HG03575 (cell line): ENCODE data around the gene TMEM267.
"Not testable (repeated sequence)": the region's sequence is repeated elsewhere in the genome, so short reads cannot be mapped to it uniquely, and the experiment has no call there.

Experiments
- ATAC-seq: cut with Tn5 transposase; IDR thresholded peaks from one replicate; pipeline ENCODE4 v1.9.1; 2021; ENCODE audit not compliant: unreplicated experiment, insufficient number of reproducible peaks, low FRiP score; ENCODE audit errors: extremely low read depth

The TMEM267 gene

GRCh38 chr5:43483298-43484105, at the start of gene TMEM267:
Gene TMEM267 (minus strand): TSS chr5:43483865. CDS start chr5:43453969, 29,896 bp downstream.
- ATAC-seq: peak; percentile 37

- ATAC-seq: no peak
These were observed 47.0 kb upstream of the TMEM267 start for GRCh38 chr5:43530648-43531047.

- ATAC-seq: no peak
These were observed 40.0 kb upstream of the TMEM267 start for GRCh38 chr5:43523662-43524072.

GRCh38 chr5:43520615-43521014, 37.0 kb upstream of the TMEM267 start:
- no peak for ATAC-seq

- no peak for ATAC-seq
These were observed 32.0 kb upstream of the TMEM267 start for GRCh38 chr5:43515678-43516048.

GRCh38 chr5:43514816-43515677, 31.4 kb upstream of the TMEM267 start, which contains the start of gene C5orf34:
Gene C5orf34 (minus strand): TSS chr5:43515148. CDS start chr5:43509339, 5,809 bp downstream.
- ATAC-seq: peak; percentile 92

- ATAC-seq: peak; percentile 11
These were observed 30.8 kb upstream of the TMEM267 start for GRCh38 chr5:43514471-43514815.

- ATAC-seq: no peak
These were observed 30.4 kb upstream of the TMEM267 start for GRCh38 chr5:43514025-43514424.

- ATAC-seq: not testable (repeated sequence)
These were observed 27.4 kb upstream of the TMEM267 start for GRCh38 chr5:43511062-43511461.

GRCh38 chr5:43498581-43498980, 14.9 kb upstream of the TMEM267 start:
- no peak for ATAC-seq

- no peak for ATAC-seq
These were observed 13.8 kb upstream of the TMEM267 start for GRCh38 chr5:43497311-43498104.

- no peak for ATAC-seq
These were observed 7.7 kb upstream of the TMEM267 start for GRCh38 chr5:43491326-43491725.

- no peak for ATAC-seq
These were observed 2.7 kb upstream of the TMEM267 start for GRCh38 chr5:43486353-43486752.

- no peak for ATAC-seq
These were observed 1.7 kb upstream of the TMEM267 start for GRCh38 chr5:43485406-43485805.

- ATAC-seq: peak; percentile 33
These were observed 613 bp upstream of the TMEM267 start for GRCh38 chr5:43484106-43484849.

GRCh38 chr5:43482490-43483297, 971 bp downstream of the TMEM267 start:
- ATAC-seq: no peak

- ATAC-seq: no peak
These were observed 13.8 kb downstream of the TMEM267 start for GRCh38 chr5:43469671-43470391.
